HG03558 (cell line): ENCODE data around the gene EFNB2.

Source experiments
- ATAC-seq: cut with Tn5 transposase; IDR thresholded peaks from one replicate; pipeline ENCODE4 v1.9.1; 2021; ENCODE audit warnings: moderate number of reproducible peaks; ENCODE audit not compliant: unreplicated experiment; ENCODE audit errors: extremely low read depth

Gene EFNB2

GRCh38 chr13:106505295-106505694 is 30.2 kb downstream of the EFNB2 start:
- ATAC-seq: no peak

- no peak for ATAC-seq
Measured at GRCh38 chr13:106503730-106504453, 31.6 kb downstream of the EFNB2 start.

GRCh38 chr13:106503272-106503671 is 32.2 kb downstream of the EFNB2 start:
- ATAC-seq: no peak

- ATAC-seq: no peak
Measured at GRCh38 chr13:106500445-106500844, 35.0 kb downstream of the EFNB2 start.

GRCh38 chr13:106499896-106500295 is 35.6 kb downstream of the EFNB2 start:
- ATAC-seq: peak; percentile 64

GRCh38 chr13:106499113-106499512 is 36.3 kb downstream of the EFNB2 start:
- ATAC-seq: no peak

- no peak for ATAC-seq
Measured at GRCh38 chr13:106498571-106498970, 36.9 kb downstream of the EFNB2 start.

- no peak for ATAC-seq
Measured at GRCh38 chr13:106498158-106498557, 37.3 kb downstream of the EFNB2 start.

GRCh38 chr13:106497079-106497478 is 38.4 kb downstream of the EFNB2 start:
- no peak for ATAC-seq

GRCh38 chr13:106496072-106496997 is 39.1 kb downstream of the EFNB2 start:
- ATAC-seq: no peak

GRCh38 chr13:106494936-106495335 is 40.5 kb downstream of the EFNB2 start:
- no peak for ATAC-seq

GRCh38 chr13:106494506-106494905 is 41.0 kb downstream of the EFNB2 start:
- no peak for ATAC-seq

- peak; percentile 84 for ATAC-seq
Measured at GRCh38 chr13:106493533-106494220, 41.8 kb downstream of the EFNB2 start.

GRCh38 chr13:106492588-106493475 is 42.6 kb downstream of the EFNB2 start:
- no peak for ATAC-seq

- ATAC-seq: no peak
Measured at GRCh38 chr13:106491928-106492587, 43.4 kb downstream of the EFNB2 start.

GRCh38 chr13:106491463-106491862 is 44.0 kb downstream of the EFNB2 start:
- ATAC-seq: no peak

- no peak for ATAC-seq
Measured at GRCh38 chr13:106490569-106491321, 44.7 kb downstream of the EFNB2 start.

- ATAC-seq: no peak
Measured at GRCh38 chr13:106489849-106490568, 45.5 kb downstream of the EFNB2 start.
